Stimulated activated CD8-positive, alpha-beta memory T cell treated with anti-CD3 and anti-CD28 coated beads, Interleukin-7, amount 100 ng/mL, for 24 hours (primary cell): Measurements from ENCODE around the gene MOCOS.

Source experiments
- DNase-seq: peaks from one replicate; pipeline ENCODE4 v3.0.0-alpha.2; 2020; ENCODE audit warnings: low read depth

The MOCOS gene

DNA sequence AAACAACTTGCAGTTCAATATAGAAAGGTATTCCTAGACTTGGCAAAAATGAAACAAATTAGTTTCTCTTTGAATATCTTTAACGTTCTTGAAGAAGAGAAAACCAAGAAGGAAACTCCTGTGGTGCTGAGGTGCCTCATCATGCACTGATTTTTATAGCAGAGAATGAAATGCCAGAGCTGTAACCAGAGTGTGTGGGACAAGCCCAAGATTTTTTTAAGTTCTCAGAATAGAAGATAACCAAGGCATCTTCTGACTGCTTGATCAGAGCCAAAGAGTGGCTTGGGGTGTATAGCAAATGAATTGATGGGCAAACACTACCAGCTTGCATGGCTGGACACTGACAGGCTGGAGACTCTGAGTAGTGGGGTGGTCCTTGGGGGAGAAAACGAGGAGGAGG, 118.1 kb downstream of the MOCOS start:
- no peak for DNase-seq

- no peak for DNase-seq
These were observed 120.2 kb downstream of the MOCOS start for GRCh38 chr18:36307513-36307912.

DNA sequence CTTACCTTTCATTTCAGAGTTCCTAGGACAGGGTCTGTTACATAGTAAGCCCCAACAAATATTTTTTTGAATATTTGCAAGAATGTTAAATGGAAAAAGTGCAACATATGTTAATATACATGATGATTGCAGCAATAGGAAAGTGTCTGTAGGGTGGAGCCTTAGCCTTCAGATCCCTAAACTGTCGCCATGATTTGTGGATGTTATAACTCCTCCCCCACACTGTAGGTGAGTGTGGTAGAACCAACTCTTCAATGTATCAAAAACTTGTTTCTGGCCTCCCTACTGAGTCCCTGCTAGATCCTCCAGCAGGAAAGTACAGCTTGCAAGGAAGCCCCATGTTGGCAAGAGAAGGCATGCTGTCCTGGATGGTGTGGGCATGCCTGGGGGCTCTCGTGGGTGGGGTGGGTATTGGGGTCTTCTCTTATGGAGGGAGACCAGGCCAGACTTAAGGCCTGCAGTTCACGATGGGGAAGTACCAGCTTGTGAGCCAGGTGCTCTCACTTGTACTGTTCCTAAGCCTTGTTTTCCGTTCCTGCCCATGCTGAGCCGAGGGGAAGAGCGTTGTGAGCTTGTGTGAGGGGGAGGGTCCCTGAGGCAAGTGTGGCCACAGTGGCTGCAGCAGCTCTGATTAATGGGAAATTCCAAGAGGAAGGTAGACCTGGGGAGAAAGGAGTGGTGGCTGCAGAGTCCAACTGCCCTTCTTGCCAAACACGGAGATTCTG, 121.6 kb downstream of the MOCOS start:
- DNase-seq = no peak

DNA sequence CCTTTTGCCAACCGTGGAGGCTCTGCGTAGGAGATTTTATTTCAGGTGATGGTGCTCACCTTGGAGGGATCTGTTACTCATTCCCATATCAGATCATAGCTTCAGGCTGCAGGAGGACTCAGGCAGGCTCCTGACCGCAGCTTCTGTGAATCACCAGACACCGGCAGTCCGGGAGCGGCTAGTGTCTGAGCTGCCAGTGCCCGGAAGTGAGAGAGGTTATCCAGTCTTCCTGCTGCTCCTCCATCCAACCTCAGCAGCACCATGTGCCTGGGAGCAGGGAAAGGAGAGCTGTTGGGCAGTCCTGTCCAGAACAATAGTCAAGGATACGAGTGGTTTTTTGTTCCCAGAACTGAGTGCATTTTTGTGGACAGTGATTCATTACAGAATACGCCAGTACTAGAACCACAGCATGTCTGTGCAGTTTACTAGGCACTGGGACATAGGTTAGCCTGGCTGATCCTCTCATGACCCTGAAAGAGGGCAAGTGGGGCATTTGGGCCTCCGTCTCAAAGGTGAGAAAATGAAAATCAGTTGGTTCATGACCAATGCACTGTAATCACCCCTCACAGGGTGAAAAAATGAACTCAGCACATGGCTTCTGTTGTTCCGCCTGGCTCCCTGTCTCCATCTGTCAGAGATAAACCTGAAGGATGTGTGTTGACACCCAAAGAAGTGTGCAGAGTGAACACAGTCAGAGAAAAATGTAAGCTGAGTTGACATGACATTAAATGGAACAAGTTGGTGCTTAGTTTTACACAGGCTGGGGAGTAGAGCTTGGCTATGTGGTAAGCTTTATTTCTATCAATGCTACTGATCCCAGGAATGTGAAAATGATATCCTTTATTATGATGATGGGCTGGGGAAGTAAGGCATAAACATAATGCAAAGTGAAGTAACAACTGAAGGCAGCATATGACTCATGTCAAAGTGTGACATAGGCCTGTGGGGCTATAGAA, 122.4 kb downstream of the MOCOS start:
- DNase-seq = no peak

- no peak for DNase-seq
These were observed 123.8 kb downstream of the MOCOS start for GRCh38 chr18:36311026-36311570.

- no peak for DNase-seq
These were observed 125.6 kb downstream of the MOCOS start for GRCh38 chr18:36312806-36313395.

- no peak for DNase-seq
These were observed 126.8 kb downstream of the MOCOS start for GRCh38 chr18:36314098-36314497.

DNA sequence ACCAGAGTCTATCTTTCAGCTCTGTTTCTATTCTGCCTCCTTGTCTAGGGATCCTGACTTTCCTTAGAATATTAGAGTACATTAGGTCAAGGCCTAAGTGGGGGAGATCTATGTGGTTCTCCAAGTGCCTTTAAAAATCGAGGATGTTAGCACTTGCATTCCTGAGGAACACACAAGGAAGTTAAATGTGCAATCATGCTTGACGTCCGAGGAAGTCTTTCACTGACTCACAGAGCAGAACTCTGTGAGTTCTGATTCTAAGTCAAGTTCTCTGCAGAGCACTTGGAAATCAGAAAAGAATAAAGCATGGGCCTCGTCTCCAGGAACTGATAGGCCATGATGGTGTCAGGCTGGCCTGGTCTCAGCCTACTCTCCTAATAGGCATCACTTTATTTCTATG, 127.5 kb downstream of the MOCOS start:
- no peak for DNase-seq

DNA sequence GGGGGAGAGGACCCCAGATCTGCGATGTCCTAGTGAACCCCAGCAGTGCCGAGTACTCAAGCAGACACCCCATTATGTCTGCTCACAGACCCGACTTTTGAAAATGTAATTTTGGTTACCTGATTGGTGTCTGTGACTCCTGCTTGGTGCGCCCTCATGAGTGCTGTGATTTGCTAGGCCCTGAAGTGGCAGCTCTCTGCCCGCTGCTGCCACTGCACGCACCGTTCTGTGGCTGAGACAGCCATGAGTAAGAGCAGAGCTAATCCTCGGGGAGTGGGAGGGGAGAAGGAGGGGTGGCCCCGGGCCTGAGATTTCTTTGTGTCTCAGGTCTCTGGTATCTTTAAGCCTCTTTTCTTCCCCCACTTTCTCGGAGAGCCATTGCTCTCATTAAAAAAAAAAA, 128.4 kb downstream of the MOCOS start:
- no peak for DNase-seq

GRCh38 chr18:36316246-36316645, 128.9 kb downstream of the MOCOS start:
- no peak for DNase-seq
